LoVo (cell line): Measurements from ENCODE around the gene VGLL4.

ENCODE experiments used
- DNase-seq: peaks from one replicate; pipeline ENCODE4 v3.0.0-alpha.2; 2016; ENCODE audit warnings: low spot score

The VGLL4 gene

GRCh38 chr3:11651900-11652299 is 8.2 kb upstream of the VGLL4 start:
- DNase-seq = peak; percentile 28

- no peak for DNase-seq
Observed at GRCh38 chr3:11651477-11651876, 7.8 kb upstream of the VGLL4 start.

GRCh38 chr3:11650391-11650790 is 6.7 kb upstream of the VGLL4 start:
- no peak for DNase-seq

GRCh38 chr3:11648735-11649134 is 5.0 kb upstream of the VGLL4 start:
- DNase-seq = no peak

GRCh38 chr3:11643201-11643603 is 513 bp downstream of the VGLL4 start:
- DNase-seq = peak; percentile 27

GRCh38 chr3:11642431-11643191 is 1.1 kb downstream of the VGLL4 start:
- peak; percentile 28 for DNase-seq

- no peak for DNase-seq
Observed at GRCh38 chr3:11641683-11642430, 1.9 kb downstream of the VGLL4 start.

GRCh38 chr3:11641316-11641682 is 2.4 kb downstream of the VGLL4 start:
- DNase-seq = no peak

GRCh38 chr3:11640009-11640673 is 3.6 kb downstream of the VGLL4 start:
- no peak for DNase-seq

GRCh38 chr3:11638495-11639358 is 5.0 kb downstream of the VGLL4 start:
- no peak for DNase-seq

GRCh38 chr3:11637901-11638458 is 5.7 kb downstream of the VGLL4 start:
- no peak for DNase-seq

- DNase-seq = no peak
Observed at GRCh38 chr3:11636394-11636770, 7.3 kb downstream of the VGLL4 start.

GRCh38 chr3:11635680-11636393 is 7.9 kb downstream of the VGLL4 start:
- DNase-seq = no peak

- no peak for DNase-seq
Observed at GRCh38 chr3:11634974-11635612, 8.6 kb downstream of the VGLL4 start.

- DNase-seq = no peak
Observed at GRCh38 chr3:11634081-11634635, 9.6 kb downstream of the VGLL4 start.

GRCh38 chr3:11632966-11633365 is 10.7 kb downstream of the VGLL4 start:
- DNase-seq = no peak

- no peak for DNase-seq
Observed at GRCh38 chr3:11632564-11632963, 11.2 kb downstream of the VGLL4 start.

- DNase-seq = no peak
Observed at GRCh38 chr3:11631820-11632219, 11.9 kb downstream of the VGLL4 start.

GRCh38 chr3:11629716-11630115 is 14.0 kb downstream of the VGLL4 start:
- DNase-seq = no peak

GRCh38 chr3:11627612-11628011 is 16.1 kb downstream of the VGLL4 start:
- DNase-seq = no peak
